Eye (tissue), 1 donor: ENCODE data around the gene WIPI1.
"Not testable (repeated sequence)": the region's sequence is repeated elsewhere in the genome, so short reads cannot be mapped to it uniquely, and the experiment has no call there.

ENCODE experiments used
- DNase-seq: peaks from one replicate; pipeline ENCODE4 v3.0.0-alpha.2; 2015

The WIPI1 gene, protein sequence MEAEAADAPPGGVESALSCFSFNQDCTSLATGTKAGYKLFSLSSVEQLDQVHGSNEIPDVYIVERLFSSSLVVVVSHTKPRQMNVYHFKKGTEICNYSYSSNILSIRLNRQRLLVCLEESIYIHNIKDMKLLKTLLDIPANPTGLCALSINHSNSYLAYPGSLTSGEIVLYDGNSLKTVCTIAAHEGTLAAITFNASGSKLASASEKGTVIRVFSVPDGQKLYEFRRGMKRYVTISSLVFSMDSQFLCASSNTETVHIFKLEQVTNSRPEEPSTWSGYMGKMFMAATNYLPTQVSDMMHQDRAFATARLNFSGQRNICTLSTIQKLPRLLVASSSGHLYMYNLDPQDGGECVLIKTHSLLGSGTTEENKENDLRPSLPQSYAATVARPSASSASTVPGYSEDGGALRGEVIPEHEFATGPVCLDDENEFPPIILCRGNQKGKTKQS

DNA sequence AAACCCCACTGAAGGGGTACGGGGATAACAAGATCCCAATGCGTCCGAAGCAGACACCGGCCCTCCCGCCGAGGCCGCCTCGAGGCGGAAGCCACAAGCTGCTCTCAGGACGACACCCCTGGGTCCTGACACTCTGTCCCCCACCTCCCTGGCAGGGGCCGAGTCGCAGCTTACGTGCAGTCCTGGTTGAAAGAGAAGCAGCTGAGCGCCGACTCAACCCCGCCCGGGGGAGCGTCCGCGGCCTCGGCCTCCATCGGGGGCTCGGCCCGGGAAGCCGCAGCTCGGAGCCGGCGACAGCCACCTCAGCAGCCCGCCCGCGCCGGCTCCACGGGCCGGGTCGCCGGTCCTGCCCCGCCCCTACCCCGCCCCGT, at the start of gene WIPI1:
Gene WIPI1 (minus strand): TSS at position 329 of the 371 bp plus-strand sequence. CDS start 75 bp downstream, at position 254.
- DNase-seq: peak; percentile 82

DNA sequence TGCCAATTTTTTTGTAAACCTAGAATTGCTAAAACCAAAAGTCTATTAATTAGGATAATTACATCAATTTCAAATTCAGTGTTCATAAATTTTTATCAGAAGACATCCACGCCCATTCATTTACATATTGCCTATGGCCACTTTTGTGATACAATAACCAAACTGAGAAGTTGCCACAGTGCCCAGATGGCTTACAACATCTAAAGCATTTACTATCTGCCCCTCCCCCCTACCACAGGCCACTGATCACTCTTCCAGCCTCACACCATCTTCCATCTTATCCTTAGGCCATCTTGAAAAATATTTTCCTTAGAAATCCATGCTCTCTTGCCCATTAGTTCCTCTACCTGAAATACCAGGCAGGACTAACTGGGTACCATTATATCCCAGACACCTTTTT, 48.7 kb upstream of the WIPI1 start:
- no peak for DNase-seq

DNA sequence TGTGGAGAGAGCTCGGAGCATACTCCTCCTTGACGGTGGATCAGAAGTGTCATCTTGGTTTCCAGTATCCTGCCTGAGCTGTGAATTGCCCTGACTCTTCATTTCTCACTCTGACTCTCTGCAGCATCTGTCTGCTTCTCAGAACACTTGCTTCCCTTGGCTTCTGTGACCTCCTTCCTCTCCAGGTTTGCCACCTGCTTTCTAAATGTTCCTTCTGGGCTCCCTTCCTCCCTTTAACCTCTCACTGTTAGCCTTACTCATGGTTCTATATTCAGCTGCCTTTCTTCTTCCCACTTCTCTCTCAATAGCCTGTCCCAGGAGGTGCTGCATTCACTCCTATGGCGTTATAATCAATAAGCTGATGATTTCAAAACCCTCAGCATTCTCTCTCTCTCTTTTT, 43.8 kb upstream of the WIPI1 start:
- no peak for DNase-seq

DNA sequence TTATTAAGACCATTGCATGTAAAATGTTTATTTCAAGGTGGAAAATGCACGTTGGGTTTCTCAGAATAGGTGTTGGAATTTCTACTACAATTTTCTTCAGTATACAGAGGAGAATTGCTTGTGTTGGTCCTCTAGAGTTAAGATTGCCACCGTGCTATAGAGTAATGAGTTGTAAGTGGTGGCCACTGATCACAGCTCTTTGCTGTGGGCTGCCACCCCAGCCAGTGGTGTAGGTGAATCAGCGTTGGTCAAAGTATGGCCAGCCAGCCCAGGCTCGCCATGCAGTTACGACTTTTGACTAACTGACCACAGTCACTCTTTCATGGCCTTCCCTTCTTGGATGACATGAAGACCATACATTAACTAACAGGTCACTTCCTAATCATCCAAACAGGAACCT, 42.3 kb upstream of the WIPI1 start:
- DNase-seq: no peak

DNA sequence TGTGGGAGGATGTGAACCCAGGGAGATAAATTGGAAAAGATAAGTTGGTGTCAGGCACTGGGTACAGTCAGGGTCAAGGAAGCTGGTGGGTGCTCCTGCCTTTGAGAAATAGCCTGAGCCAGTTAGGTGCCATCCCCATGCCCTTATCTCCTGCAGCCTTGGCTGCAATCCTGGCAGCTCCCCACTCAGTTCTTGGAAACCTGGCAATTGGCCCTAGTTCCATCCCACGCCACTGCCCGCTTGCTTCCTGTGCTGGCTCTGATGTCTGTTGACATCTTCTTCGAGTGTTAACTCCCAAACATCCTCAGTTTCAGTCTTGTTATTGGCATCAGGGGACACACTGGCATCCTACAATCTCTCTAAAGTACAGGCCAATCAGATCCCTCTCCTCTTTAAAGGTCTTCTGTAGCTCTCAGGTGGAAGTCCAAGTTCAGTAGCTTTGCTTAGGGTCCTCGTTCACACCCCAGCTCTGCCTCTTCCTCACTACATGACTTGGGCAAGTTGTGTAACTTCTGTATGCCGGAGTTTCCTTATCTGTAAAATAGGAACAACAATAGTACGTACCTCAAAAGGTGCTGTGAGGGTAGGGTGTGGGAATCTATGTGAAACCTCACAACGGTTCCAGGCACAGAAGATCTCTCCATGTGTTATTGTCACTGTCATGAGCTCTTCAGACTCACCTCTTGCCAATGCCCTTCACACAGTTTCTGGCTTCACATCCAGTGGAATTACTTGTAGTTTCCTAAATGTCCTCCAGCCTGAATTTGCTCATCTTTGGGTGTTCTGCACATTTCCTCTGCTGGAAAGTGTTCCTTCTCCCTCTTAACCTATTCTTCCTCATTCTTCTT, 41.4 kb upstream of the WIPI1 start:
- no peak for DNase-seq

DNA sequence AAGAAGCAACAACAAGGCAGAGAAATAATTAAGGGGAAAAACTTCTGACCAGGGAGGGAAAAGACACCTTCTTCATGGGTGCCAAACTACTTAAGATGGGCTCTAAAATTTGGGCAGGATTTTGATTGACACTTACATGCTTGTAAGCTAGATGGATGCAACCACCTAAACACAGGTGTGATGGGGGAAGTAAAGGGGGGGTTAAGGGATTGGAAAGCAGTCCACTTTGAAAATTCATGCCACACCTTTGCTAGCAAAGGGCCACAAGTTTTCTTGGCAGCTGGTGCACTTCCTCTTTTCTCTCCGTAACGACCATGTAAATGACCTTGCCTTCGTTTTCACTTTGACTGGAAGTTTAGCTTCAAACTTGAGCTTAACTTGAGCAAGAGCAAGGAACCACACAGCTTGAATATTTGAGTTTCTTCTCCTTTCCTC, 40.6 kb upstream of the WIPI1 start:
- DNase-seq: no peak

DNA sequence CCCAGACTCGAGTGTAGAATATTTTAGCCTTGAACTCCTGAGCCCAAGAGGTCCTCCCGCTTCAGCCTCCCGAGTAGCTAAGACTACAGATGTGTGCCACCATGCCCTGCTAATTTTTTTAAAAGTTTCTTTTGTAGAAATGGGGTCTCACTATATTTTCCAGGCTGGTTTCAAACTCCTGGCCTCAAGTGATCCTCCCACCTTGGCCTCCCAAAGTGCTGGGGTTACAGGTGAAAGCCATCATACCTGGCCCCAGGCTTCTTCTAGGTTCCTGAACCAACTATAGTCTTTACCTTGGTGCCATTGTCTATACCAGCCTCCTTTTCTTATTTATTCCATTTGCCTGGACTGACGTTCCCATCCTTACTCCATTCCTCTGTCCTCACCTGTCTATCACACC, 37.8 kb upstream of the WIPI1 start:
- DNase-seq: no peak

DNA sequence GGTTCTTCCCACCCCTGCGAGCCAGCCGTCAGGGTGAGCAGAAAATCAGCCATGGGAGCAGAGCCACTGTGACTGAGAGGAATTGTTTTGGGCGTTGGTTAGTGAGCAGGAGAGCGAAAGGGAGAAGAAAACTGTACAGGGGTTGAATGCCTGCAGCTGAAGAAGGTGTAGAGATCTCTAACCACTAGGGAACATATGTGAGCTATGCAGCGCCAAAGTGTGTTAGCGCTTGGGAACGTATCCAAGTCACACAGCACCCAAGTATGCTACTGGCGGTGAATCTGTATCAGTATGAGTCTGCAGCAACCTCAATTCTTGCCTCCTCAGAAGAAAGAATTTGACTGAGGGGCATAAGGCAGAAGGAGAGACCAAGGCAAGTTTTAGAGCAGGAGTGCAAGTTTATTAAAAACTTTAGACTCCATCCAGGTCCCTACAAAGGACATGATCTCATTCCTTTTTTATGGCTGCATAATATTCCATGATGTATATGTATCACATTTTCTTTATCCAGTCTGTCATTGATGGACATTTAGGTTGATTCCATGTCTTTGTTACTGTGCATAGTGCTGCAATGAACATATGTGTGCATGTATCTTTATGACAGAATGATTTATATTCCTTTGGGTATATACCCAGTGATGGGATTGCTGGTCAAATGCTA, 35.2 kb upstream of the WIPI1 start:
- DNase-seq: not testable (repeated sequence)

DNA sequence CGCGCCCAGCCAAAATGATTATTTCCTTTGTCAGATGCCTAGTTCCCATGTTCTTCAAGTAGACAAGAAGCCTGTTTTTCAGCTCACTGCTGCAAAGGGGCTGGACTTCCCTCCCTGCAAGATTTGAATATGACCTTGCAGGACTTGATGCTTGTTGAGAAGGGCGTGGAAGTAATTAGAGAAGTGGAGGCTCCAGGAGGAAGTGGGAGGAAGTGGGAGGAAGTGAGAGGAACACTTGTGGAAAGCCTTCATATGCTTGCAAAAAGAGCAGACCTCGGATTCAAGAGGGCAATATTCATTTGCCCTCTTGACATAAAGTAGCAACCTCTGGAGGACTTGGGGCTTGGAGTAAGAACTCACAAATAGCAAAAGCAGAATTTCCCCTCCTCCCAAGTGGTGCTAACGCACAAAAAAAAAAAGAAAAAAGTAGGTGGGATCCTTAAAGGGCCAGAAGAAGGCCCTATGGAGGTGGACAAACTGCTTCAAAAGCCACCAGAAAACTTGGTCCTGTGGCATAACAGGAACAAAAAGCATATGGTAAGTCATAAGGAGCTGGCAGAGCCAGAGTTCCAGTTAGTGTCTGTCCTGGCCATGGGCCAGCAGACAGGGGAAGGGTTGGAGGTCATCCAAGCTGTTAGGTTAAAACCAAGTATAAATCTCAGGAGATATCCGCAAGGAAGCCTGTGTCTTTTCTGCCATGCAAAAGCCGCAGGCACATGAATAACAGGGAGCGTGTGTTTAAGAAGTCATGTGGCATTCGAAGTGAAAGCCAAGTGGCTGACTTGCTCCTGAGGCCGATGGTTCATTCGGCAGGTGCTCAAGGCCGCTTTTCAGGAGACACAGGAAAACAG, 34.3 kb upstream of the WIPI1 start:
- DNase-seq: no peak

DNA sequence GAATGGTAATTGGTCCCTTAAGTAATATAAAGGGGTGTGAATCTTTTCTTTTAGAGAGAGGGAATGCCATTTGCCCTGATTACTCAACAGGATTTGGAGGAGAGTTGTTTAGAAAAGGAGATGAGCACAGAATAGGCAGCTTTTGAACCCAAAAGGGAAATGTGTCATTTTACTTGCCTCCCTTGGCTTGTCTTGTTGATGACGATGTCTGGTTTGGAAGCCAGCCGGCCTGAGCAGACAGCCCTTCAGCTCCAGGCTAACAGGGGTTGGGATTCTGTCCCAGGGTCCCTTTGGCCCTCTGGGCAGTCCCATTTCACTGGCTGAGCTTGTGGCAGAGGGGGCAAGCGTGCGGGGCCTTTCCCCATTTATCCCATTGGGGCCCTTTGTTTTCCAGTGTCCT, 32.6 kb upstream of the WIPI1 start:
- DNase-seq: no peak

DNA sequence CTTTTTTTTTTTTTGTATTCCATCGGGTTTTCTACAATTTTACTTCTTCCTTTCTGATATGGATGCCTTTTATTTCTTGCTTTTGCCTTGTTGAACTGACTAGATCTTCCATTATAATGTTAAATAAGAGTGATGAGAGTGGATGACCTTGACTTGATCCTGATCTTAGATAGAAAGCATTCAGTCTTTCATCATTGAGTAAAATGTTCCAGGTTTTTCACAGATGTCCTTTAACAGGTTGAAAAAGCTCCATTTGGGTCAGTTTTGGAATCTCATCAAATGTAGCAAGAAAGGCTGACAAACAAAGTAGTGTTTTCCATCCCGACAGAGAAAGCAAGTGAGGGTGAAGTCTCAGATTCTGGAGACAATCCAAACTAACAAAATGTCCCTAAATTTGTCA, 27.2 kb upstream of the WIPI1 start:
- DNase-seq: no peak

DNA sequence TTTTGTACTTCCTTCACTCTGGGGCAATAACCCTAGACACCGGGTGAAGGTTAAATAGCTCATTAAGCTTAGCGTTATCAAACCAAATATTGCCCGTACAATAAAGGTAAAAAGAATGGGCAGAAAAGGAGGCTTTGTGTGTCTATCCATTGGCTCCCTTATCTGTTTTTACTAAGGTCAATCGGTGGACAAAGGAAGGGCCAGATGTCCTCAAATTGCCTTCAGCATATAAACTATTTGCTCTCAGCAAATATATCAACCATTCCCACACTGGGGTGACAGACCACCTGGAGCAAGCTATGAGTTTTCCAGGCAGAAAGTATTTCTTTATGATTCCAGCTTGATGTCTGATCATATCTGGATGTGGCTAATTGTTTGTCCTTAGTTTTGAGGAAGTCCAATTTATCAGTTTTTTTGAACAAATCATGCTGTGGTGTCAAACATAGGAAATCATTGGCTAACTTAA, 25.3 kb upstream of the WIPI1 start:
- no peak for DNase-seq

DNA sequence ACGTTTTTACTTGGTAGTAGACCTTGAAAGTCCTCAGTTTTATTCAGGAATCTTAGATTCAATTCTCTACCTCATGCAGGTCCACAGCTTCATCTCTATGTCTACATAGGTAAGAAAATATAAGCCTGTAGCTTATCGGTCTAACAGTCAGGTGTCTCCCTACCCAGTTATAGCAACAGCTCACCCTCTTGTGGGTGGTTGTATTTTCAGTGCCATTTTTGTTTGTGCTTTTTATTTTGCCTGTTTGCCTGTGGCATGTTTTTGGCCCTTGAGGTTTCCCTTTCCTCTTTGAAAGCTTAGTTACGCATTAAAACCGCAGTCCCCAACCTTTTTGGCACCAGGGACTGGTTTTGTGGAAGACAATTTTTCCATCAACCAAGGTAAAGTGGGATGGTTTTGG, 23.6 kb upstream of the WIPI1 start:
- DNase-seq: no peak

DNA sequence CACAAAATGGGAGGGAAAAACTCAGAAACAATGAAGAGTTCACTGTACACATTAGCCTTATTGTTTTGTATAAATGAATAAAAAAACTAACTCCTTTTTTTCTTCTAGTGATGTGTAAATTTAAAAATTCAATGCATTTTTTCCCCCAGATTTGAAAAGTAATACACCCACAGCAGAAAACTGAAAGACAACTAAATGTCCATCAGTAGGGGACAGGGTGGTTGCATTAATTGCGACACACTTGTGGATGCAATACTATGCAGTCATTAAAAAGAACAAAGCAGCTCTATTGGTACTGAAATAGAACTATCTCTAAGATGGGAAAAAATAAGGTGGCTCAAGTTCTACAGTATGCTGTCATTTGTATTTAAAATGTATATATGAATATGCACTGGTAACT, 13.7 kb upstream of the WIPI1 start:
- DNase-seq: no peak

DNA sequence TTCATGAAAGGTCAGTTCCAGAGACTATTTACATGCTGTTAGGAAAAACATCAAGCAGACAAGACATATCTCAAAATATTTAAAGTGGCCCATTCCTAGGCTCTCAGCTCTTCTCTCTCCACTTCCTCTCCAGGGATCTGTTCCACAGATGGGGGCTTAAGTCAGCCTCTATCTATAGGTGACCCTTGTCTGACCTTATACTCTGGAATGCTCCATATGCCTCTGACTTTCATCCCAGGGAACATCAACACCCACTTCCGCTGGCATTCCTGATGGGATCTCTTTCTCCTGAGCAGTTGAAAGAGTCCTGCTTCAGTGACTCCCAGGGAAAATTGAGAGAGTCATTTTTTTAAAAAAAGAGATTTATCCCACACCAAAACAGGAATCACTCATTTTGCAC, 11.5 kb upstream of the WIPI1 start:
- DNase-seq: no peak

DNA sequence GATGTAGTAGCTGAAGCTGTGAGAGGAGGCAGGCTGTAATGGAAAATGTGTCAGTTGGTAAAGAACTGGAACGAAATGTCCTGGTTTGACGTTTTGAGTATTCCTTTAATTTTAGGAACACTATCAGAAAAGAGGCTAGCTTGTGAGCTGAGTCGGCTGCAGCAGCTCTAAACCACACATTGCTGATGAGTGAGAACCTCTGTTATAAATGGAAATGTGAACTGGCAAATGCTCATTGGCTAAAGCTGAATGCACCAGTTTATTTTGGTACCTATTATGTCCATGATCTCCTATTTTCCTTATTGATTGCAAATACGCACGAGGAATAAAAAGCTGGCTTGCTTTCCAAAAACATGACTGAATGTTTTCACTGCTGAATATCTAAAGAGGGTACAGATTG, 11.0 kb upstream of the WIPI1 start:
- DNase-seq: no peak

DNA sequence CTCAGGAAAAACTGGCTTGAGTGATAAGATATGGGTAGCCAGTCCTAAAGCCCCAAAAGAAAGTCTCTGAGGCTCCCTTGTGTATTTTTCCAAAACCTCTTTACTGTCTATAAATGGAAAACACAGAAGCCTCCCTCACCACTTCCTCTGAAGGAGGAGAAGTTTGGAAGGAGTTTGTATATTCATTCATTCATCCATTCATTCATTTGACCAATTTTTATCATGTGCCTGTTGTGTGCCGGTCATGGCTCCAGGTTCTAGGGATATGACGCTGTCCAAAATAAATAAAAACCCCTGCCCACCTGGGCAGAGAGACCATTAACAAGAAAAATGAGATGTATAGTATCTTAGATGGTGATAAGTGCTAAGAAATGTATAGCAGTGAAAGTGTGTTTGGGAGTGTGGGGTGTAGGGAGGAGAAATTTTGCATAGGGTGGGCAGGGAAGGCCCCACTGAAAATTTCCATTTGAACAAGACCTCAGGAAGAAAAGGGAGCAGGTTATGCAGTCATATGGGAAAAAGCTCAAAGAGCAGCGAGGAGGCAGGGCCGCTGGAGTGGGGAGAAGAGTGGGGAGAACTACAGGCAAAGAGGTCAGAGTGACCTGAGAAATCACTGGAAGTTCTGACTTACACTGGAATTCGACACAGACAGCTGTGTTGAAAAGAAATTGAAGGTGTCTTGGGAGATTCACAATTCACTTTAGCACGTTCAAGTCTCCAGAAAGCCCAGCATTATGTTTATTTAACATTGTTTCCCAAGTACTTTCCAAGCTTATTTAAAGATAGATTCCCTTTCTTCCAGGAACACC, 6.1 kb upstream of the WIPI1 start:
- no peak for DNase-seq

DNA sequence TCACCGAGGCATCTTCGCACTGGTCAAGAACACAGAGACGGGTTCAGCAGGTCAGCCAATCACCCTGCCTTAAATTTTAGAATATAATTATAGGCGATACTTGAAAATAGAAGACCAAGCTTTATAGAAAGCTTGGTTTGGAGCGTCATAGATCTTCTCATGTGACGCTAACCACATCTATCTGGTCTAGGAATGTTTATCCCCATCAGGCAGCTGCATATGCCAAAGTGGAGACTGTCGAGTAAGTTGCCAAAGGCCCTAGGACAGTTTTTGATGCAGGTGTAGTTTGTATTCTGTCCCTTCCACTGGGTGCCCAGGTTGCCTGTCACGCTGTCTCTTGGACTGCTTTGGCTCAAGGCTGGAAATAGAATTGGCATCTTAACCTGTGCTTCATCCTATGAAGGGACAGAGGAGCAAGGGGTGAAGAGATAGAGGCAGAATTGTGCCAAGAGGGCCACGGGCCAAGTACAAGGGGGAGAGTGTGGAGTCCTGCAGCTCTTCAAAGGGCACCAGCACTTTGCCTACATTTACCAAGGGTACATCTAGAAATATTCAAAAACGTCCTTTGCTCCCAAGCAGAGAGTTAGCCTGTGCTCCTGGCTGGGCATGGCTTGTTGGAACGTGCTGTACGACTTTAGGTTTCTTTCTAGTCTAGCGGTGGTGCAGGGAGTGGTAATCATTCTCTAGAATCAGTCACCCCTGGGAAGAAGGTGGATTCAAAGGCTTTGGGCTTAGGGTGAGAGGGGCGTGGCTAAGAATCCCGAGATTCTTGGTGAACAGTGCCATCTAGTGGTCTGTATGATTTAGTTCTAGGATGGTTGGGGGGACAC, 5.3 kb upstream of the WIPI1 start:
- peak; percentile 95 for DNase-seq

DNA sequence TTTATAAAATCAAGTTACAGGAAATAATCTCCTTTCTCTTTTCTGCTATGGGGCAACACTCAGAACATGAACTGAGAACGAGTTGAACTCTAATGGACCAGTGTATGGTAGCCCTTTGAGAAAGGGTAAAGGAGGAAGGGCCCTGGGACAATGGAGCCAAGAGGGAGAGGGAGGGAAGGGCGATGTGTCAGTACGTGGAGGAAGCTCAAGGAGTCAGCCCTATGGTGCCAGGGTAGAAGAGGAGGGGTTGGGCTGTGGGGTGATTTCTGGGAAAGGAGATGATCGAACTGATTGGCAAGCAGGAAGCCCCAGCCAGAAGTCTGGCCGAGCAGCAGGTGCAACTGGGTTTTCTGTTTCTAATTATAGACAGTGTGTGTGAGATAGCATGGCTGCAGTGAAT, 4.3 kb upstream of the WIPI1 start:
- no peak for DNase-seq

DNA sequence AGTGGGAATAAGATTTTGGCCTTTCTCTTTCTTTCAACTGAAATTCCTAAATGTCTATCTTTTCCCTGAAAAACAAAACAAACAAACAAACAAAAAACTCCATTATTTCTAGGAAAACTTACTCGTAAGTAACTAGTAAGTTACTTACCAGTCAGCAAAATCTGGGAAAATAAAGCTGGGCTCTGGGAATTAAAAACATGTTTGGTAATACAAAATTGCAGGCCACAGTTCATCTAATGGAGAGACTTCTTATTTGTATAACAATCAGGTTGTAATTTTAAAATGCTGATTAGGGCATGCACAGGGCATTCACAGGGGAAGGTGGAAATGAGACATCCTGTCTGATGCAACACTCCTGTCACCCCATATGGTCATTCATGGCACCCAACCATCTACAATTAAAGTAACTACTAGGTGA, 3.8 kb upstream of the WIPI1 start:
- no peak for DNase-seq

DNA sequence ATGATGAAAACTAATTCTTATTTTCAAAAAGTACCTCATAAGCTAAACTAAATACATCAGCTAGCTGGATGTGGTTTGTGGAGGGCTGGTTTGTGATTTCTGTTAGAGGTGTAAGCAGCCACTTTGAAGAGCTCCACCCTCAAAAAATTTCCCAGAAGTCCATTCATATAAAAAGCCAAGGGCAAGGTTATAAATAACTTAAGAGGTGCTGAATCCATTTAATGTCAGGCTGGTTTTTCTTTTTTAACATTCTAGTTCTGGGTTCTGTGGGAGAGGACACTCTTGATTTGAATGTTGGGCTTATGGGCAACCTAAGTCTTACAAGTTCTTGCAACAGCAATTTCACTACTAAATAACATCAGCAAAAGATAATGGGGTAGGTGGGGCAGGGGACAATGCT, 3.4 kb upstream of the WIPI1 start:
- DNase-seq: peak; percentile 52
